Transverse colon (tissue), 3 donors: ENCODE measurements around the gene BCL11A.

ENCODE experiments used
- POLR2A ChIP-seq: fragments of 450-650 bp; IDR thresholded peaks from one replicate; pipeline ENCODE4 v1.6.1; 2016; ENCODE audit warnings: antibody characterized with exemption, mild to moderate bottlenecking, moderate library complexity
- TF ChIP-seq, protein P1 (sequence below), 5 experiments: fragments of 200-600 bp in 3 of 5; fragments of 450-650 bp in 2 of 5; sonication (generic) in 3 of 5; IDR thresholded peaks; 1 replicate in 2 of 5; 2 replicates in 3 of 5; pipeline ENCODE4 v1.5.1; 2016 to 2017; ENCODE audit warnings: antibody characterized with exemption in 5 of 5, inconsistent platforms in 3 of 5, mild to moderate bottlenecking in 2 of 5, moderate library complexity in 1 of 5

DNA sequence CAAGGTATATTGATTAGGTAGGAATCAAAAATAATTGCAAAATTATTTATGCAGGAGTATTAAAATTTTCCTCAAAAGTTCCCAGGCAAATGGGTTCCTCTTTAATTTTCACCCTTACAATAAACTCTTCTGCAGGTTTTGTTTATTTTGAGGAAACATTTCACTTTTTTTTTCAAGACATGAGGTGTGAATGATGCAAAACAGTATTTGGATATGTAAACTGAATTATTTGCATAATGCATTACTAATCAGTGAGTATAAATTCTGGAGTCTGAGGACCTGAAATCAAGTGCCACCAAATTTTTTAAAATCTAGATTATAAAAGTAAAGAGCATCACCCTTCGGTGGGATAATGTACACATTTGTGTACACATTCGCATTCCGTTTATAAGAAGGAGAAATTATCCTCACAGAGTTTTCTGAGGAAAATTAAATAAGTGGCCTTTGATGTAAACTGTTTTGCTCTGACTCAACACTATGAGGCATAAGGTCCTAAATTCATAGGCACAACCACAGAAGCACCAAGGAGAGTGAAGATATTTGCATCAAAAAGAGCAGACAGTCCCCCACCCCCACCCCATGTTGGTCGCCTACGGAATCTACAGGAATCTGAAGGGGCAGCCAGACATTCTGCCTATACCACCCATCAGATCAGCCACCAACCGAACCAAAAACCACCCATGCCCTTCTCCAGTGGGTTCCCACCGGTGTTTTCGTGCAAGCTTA is 33.1 kb downstream of the BCL11A start:
- TF ChIP-seq, protein P1, sequence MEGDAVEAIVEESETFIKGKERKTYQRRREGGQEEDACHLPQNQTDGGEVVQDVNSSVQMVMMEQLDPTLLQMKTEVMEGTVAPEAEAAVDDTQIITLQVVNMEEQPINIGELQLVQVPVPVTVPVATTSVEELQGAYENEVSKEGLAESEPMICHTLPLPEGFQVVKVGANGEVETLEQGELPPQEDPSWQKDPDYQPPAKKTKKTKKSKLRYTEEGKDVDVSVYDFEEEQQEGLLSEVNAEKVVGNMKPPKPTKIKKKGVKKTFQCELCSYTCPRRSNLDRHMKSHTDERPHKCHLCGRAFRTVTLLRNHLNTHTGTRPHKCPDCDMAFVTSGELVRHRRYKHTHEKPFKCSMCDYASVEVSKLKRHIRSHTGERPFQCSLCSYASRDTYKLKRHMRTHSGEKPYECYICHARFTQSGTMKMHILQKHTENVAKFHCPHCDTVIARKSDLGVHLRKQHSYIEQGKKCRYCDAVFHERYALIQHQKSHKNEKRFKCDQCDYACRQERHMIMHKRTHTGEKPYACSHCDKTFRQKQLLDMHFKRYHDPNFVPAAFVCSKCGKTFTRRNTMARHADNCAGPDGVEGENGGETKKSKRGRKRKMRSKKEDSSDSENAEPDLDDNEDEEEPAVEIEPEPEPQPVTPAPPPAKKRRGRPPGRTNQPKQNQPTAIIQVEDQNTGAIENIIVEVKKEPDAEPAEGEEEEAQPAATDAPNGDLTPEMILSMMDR (IDR thresholded peaks at IDR 0.05), result no peak
- TF ChIP-seq POLR2A, result no peak
